ENCODE data around the gene ZNF304. TPM values are rescaled to one million over a fixed set of nuclear protein-coding genes. Genes with fewer than 3 reads are reported as not detected.

Gene ZNF304
- total and polyA plus RNA-seq, 9 of the 15 experiments (the other 6 are each of a cell fraction or from before 2014, with no cell fraction given): 0.82 to 5.5 (median 3.6) TPM

GRCh38 chr19:57350877-57351805, at the start of gene ZNF304 (continued):
- TF ChIP-seq, protein P1, sequence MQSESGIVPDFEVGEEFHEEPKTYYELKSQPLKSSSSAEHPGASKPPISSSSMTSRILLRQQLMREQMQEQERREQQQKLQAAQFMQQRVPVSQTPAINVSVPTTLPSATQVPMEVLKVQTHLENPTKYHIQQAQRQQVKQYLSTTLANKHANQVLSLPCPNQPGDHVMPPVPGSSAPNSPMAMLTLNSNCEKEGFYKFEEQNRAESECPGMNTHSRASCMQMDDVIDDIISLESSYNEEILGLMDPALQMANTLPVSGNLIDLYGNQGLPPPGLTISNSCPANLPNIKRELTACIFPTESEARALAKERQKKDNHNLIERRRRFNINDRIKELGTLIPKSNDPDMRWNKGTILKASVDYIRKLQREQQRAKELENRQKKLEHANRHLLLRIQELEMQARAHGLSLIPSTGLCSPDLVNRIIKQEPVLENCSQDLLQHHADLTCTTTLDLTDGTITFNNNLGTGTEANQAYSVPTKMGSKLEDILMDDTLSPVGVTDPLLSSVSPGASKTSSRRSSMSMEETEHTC (IDR thresholded peaks at IDR 0.05): no peak
- TF ChIP-seq MXI1 (IDR thresholded peaks at IDR 0.05; ENCODE audit: low read depth, low read length) (no peak), ZNF407 (IDR thresholded peaks at IDR 0.05; ENCODE audit: low read depth) (no peak), SIRT6 (IDR thresholded peaks at IDR 0.05; ENCODE audit: low read depth, low read length) (no peak), TCFL5 (CRISPR knock-in tag; conservative IDR thresholded peaks at IDR 0.05) (no peak), ZNF766 (CRISPR knock-in tag; conservative IDR thresholded peaks at IDR 0.05) (no peak), NFIX (CRISPR knock-in tag; IDR thresholded peaks at IDR 0.05; ENCODE audit: low read depth) (no peak), CBX8 (IDR thresholded peaks at IDR 0.05; ENCODE audit: borderline replicate concordance, extremely low read depth, low read depth, low read length, poor library complexity, severe bottlenecking) (no peak), ZNF311 (CRISPR knock-in tag; IDR thresholded peaks at IDR 0.05) (no peak), ZKSCAN1 (IDR thresholded peaks at IDR 0.05; ENCODE audit: low read depth, low read length) (no peak), ZBED1 (IDR thresholded peaks at IDR 0.05) (no peak), RB1 (IDR thresholded peaks at IDR 0.05; ENCODE audit: low read depth) (no peak), ZNF699 (CRISPR knock-in tag; IDR thresholded peaks at IDR 0.05; ENCODE audit: insufficient replicate concordance) (no peak), ZNF77 (CRISPR knock-in tag; IDR thresholded peaks at IDR 0.05) (no peak), SRSF7 (optimal IDR thresholded peaks at IDR 0.05; ENCODE audit: low read depth, low read length) (no peak), ZNF384 (IDR thresholded peaks at IDR 0.05; ENCODE audit: low read depth, low read length) (no peak)
- TF ChIP-seq, protein P2, sequence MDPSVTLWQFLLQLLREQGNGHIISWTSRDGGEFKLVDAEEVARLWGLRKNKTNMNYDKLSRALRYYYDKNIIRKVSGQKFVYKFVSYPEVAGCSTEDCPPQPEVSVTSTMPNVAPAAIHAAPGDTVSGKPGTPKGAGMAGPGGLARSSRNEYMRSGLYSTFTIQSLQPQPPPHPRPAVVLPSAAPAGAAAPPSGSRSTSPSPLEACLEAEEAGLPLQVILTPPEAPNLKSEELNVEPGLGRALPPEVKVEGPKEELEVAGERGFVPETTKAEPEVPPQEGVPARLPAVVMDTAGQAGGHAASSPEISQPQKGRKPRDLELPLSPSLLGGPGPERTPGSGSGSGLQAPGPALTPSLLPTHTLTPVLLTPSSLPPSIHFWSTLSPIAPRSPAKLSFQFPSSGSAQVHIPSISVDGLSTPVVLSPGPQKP (CRISPR knock-in tag; IDR thresholded peaks at IDR 0.05): no peak
